Measurements from ENCODE around the gene SLCO4A1. TPM values are rescaled to one million over a fixed set of nuclear protein-coding genes. Genes with fewer than 3 reads are reported as not detected.

The SLCO4A1 gene
- total RNA-seq, 2 experiments from 2014 or later: 74.7 to 79.2 TPM

GRCh38 chr20:62656197-62656918 lies 14.1 kb downstream of the SLCO4A1 start:
- Mint-ChIP-seq H3K4me1 (peaks cover 24% of the 10 kb centered on the region), H3K9me3 (ENCODE audit: low read depth) (no peaks in the 10 kb centered on the region), H3K36me3 (peaks cover 15% of the 10 kb centered on the region)

GRCh38 chr20:62656919-62657588 lies 14.8 kb downstream of the SLCO4A1 start:
- CTCF ChIA-PET: no interaction called here
- H3K4me1 Mint-ChIP-seq: peaks cover 20% of the 10 kb centered on the region

More at GRCh38 chr20:62656197-62656918, 14.1 kb downstream of the SLCO4A1 start:
- ATAC-seq (no peak), DNase-seq (no peak)
- Mint-ChIP-seq H3K27me3 (no peaks in the 10 kb centered on the region), H3K27ac (no peak overlapping the region), H3K4me3 (no peak overlapping the region)
- CTCF ChIA-PET: interaction anchor here (1.2 to 1.3 kb wide), 2 partner anchors 39 to 152 kb away, joined by 4 to 5 read pairs; no protein-coding TSS in a partner anchor

GRCh38 chr20:62657589-62657942 lies 15.3 kb downstream of the SLCO4A1 start:
- no peak for DNase-seq
- H3K4me3 Mint-ChIP-seq: no peak overlapping the region
- H3K4me1 Mint-ChIP-seq: peaks cover 15% of the 10 kb centered on the region
- H3K27me3 Mint-ChIP-seq: no peaks in the 10 kb centered on the region
- H3K9me3 Mint-ChIP-seq (ENCODE audit: low read depth): no peaks in the 10 kb centered on the region
- CTCF ChIA-PET: no interaction called here
- no peak overlapping the region for H3K27ac Mint-ChIP-seq
- peaks cover 16% of the 10 kb centered on the region for H3K36me3 Mint-ChIP-seq
- no peak for ATAC-seq

More at GRCh38 chr20:62656919-62657588, 14.8 kb downstream of the SLCO4A1 start:
- ATAC-seq: no peak
- no peak for DNase-seq
- Mint-ChIP-seq H3K27me3 (no peaks in the 10 kb centered on the region), H3K27ac (no peak overlapping the region), H3K36me3 (peaks cover 17% of the 10 kb centered on the region), H3K4me3 (no peak overlapping the region), H3K9me3 (ENCODE audit: low read depth) (no peaks in the 10 kb centered on the region)

- no peaks in the 10 kb centered on the region for H3K27me3 Mint-ChIP-seq
- no peaks in the 10 kb centered on the region for H3K9me3 Mint-ChIP-seq (ENCODE audit: low read depth)
- H3K36me3 Mint-ChIP-seq: peaks cover 16% of the 10 kb centered on the region
- ATAC-seq (no peak), DNase-seq (no peak)
- H3K4me3 Mint-ChIP-seq: no peak overlapping the region
- CTCF ChIA-PET: no interaction called here
- no peak overlapping the region for H3K27ac Mint-ChIP-seq
- peaks cover 11% of the 10 kb centered on the region for H3K4me1 Mint-ChIP-seq
Measured at GRCh38 chr20:62657956-62658355, 15.7 kb downstream of the SLCO4A1 start.

GRCh38 chr20:62658593-62659178 lies 16.4 kb downstream of the SLCO4A1 start:
- DNase-seq (no peak), ATAC-seq (no peak)
- Mint-ChIP-seq H3K27me3 (no peaks in the 10 kb centered on the region), H3K4me1 (peaks cover 5% of the 10 kb centered on the region), H3K27ac (peak overlapping the region; percentile 52), H3K4me3 (no peak overlapping the region), H3K9me3 (ENCODE audit: low read depth) (no peaks in the 10 kb centered on the region), H3K36me3 (peaks cover 16% of the 10 kb centered on the region)
- CTCF ChIA-PET: no interaction called here

- H3K36me3 Mint-ChIP-seq: peaks cover 15% of the 10 kb centered on the region
- DNase-seq (no peak), ATAC-seq (no peak)
- no peak overlapping the region for H3K4me3 Mint-ChIP-seq
- CTCF ChIA-PET: interaction anchor here (1.1 kb wide), 1 partner anchor 160 kb away, joined by 3 read pairs; no protein-coding TSS in a partner anchor
- H3K27ac Mint-ChIP-seq: no peak overlapping the region
- H3K4me1 Mint-ChIP-seq: peaks cover 2% of the 10 kb centered on the region
- no peaks in the 10 kb centered on the region for H3K27me3 Mint-ChIP-seq
- H3K9me3 Mint-ChIP-seq (ENCODE audit: low read depth): no peaks in the 10 kb centered on the region
Measured at GRCh38 chr20:62659488-62660239, 17.4 kb downstream of the SLCO4A1 start.

GRCh38 chr20:62660240-62660615 lies 17.9 kb downstream of the SLCO4A1 start:
- Mint-ChIP-seq H3K4me1 (peaks cover 2% of the 10 kb centered on the region), H3K27ac (no peak overlapping the region), H3K9me3 (ENCODE audit: low read depth) (no peaks in the 10 kb centered on the region), H3K27me3 (no peaks in the 10 kb centered on the region), H3K36me3 (peaks cover 19% of the 10 kb centered on the region), H3K4me3 (no peak overlapping the region)
- DNase-seq (no peak), ATAC-seq (no peak)
- CTCF ChIA-PET: interaction anchor here (1.1 kb wide), 1 partner anchor 160 kb away, joined by 3 read pairs; no protein-coding TSS in a partner anchor

- Mint-ChIP-seq H3K27ac (no peak overlapping the region), H3K4me1 (peaks cover 2% of the 10 kb centered on the region), H3K4me3 (no peak overlapping the region), H3K27me3 (no peaks in the 10 kb centered on the region), H3K36me3 (peaks cover 19% of the 10 kb centered on the region), H3K9me3 (ENCODE audit: low read depth) (no peaks in the 10 kb centered on the region)
- CTCF ChIA-PET: no interaction called here
- ATAC-seq (no peak), DNase-seq (no peak)
Measured at GRCh38 chr20:62660768-62661167, 18.5 kb downstream of the SLCO4A1 start.

- Mint-ChIP-seq H3K4me3 (no peak overlapping the region), H3K27ac (no peak overlapping the region), H3K27me3 (no peaks in the 10 kb centered on the region), H3K4me1 (peaks cover 2% of the 10 kb centered on the region), H3K9me3 (ENCODE audit: low read depth) (no peaks in the 10 kb centered on the region), H3K36me3 (peaks cover 14% of the 10 kb centered on the region)
- DNase-seq (no peak), ATAC-seq (no peak)
- CTCF ChIA-PET: no interaction called here
Measured at GRCh38 chr20:62661647-62662046, 19.3 kb downstream of the SLCO4A1 start.

- Mint-ChIP-seq H3K4me3 (no peak overlapping the region), H3K27me3 (no peaks in the 10 kb centered on the region), H3K4me1 (peaks cover 6% of the 10 kb centered on the region), H3K9me3 (ENCODE audit: low read depth) (no peaks in the 10 kb centered on the region), H3K27ac (no peak overlapping the region), H3K36me3 (peaks cover 12% of the 10 kb centered on the region)
- ATAC-seq: no peak
- DNase-seq: no peak
- CTCF ChIA-PET: no interaction called here
Measured at GRCh38 chr20:62662422-62662821, 20.1 kb downstream of the SLCO4A1 start.

- Mint-ChIP-seq H3K36me3 (peaks cover 16% of the 10 kb centered on the region), H3K4me1 (peaks cover 8% of the 10 kb centered on the region), H3K4me3 (no peak overlapping the region), H3K27ac (no peak overlapping the region), H3K9me3 (ENCODE audit: low read depth) (no peaks in the 10 kb centered on the region), H3K27me3 (no peaks in the 10 kb centered on the region)
- DNase-seq (no peak), ATAC-seq (no peak)
- CTCF ChIA-PET: no interaction called here
Measured at GRCh38 chr20:62663145-62664018, 21.1 kb downstream of the SLCO4A1 start.

- CTCF ChIA-PET: interaction anchor here (1.7 kb wide), 1 partner anchor 144 kb away, joined by 4 read pairs; no protein-coding TSS in a partner anchor
- Mint-ChIP-seq H3K36me3 (peaks cover 15% of the 10 kb centered on the region), H3K27me3 (no peaks in the 10 kb centered on the region), H3K4me3 (no peak overlapping the region), H3K4me1 (peaks cover 9% of the 10 kb centered on the region), H3K9me3 (ENCODE audit: low read depth) (no peaks in the 10 kb centered on the region), H3K27ac (peak overlapping the region; percentile 40)
- DNase-seq (no peak), ATAC-seq (no peak)
Measured at GRCh38 chr20:62664019-62664971, 22.0 kb downstream of the SLCO4A1 start.

Data from activated CD8-positive, alpha-beta memory T cell treated with anti-CD3 and anti-CD28 coated beads, Interleukin-2, amount 10 ng/mL, durations not matched to agents 7 days and 5 days (primary cell).